HG03103 (cell line): Measurements from ENCODE around the gene TM4SF1.
"Not testable (repeated sequence)": the region's sequence is repeated elsewhere in the genome, so short reads cannot be mapped to it uniquely, and the experiment has no call there.

Experiments
- ATAC-seq: cut with Tn5 transposase; IDR thresholded peaks from one replicate; pipeline ENCODE4 v1.9.1; 2021; ENCODE audit warnings: low read depth; ENCODE audit not compliant: unreplicated experiment

The TM4SF1 gene

DNA sequence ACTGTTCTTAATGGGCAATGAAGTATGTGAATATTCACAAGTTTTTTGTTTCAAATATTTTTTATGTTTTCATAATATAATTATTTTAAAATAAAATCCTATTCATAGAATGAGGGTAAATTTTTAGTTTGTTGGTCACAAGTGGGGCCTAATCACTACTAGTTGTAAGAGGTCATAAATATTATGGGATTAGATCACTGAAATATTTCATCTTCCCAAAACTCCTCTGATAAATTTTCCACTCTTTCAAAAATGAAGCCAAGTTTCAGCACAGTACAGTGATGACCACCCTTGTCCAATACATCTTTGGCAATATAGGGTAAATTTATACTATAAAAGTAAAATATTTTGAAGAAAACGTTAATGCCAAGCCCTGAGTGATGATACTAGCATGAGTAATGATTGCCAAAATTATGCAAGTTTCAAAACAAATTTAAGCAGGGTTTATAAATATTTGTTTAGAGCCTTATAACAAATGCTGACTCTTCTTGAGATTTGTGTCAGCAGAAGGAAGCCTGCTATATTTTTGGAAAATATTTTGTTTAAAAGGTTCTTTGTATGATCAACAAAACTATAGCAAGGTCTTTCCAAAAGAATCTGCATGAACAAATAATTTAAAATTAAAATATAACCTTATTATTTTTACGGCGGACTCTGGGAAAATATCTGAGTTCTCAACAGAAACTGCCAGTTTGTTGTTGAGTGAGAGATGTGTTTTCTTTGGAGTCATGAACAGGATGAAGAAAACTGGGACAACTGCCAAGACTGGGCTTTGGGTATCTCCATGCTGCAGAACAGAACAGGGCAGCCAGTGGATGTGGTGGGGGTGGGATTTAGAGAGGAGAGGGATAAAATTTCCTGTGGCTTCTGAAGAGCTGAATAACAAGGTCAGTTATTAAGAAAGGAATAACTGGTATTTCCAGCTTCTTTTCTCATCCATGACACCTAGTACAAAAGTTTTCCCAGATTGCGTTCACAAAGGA, 17.9 kb upstream of the TM4SF1 start:
- no peak for ATAC-seq

- ATAC-seq = no peak
Observed at GRCh38 chr3:149393345-149394160, 16.1 kb upstream of the TM4SF1 start.

DNA sequence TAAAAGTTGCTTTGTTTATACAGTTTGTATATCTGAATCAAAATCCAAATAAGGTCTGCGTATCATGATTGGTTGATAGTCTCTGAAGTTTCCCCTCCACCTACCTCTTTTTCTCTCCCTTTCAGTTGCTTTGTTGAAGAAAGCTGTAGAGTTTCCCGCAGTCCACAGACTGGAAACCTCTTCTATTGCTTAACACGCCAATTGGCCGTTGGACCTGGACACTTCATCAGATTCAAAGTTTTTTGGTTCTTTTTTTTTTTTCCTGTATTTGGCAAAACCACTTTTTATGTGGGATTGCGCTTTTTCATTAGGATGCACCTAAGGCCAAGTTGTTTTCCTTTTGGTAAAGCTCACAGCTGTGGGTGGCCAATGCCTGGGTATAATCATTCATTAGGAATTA, 14.5 kb upstream of the TM4SF1 start:
- ATAC-seq = no peak

DNA sequence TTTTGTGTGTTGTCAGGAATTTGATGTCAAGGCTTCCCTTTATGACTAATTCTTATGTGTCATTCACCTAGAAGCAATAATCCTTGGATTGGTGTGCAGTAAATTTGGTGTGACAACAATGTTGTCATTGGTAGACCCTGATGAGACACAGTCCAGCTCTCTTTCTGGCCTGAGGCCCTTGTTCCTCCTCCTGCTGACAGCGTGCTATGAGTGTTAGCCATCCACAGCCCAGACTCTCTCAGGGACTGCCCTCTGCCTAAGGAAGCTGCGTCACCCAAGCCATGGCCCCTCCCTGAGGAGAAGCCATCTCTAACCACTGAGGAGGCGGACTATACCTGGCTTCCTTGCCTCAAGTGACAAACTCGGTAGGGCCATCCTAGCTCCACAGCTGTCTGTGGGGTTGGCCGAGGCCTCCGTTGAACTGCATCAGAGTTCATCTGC, 13.3 kb upstream of the TM4SF1 start:
- no peak for ATAC-seq

DNA sequence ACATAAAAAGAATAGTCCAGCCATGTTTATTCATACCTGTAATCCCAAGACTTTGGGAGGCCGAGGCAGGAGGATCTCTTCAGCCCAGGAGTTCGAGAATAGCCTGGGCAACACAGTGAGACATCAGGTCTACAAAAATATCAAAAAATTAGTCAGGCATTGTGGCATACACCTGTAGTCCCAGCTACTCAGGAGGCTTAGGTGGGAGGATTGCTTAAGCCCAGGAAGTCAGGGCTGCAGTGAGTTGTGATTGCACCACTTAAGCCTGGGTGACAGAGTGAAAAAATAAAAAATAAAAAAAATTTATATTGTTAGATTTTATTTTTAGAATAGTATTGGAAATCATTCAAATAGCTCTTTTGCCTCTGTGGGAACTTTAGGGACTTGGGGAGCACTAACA, 12.8 kb upstream of the TM4SF1 start:
- no peak for ATAC-seq

GRCh38 chr3:149388531-149389417, 11.3 kb upstream of the TM4SF1 start:
- no peak for ATAC-seq

- no peak for ATAC-seq
Observed at GRCh38 chr3:149388001-149388440, 10.6 kb upstream of the TM4SF1 start.

- ATAC-seq = no peak
Observed at GRCh38 chr3:149386299-149386606, 8.8 kb upstream of the TM4SF1 start.

DNA sequence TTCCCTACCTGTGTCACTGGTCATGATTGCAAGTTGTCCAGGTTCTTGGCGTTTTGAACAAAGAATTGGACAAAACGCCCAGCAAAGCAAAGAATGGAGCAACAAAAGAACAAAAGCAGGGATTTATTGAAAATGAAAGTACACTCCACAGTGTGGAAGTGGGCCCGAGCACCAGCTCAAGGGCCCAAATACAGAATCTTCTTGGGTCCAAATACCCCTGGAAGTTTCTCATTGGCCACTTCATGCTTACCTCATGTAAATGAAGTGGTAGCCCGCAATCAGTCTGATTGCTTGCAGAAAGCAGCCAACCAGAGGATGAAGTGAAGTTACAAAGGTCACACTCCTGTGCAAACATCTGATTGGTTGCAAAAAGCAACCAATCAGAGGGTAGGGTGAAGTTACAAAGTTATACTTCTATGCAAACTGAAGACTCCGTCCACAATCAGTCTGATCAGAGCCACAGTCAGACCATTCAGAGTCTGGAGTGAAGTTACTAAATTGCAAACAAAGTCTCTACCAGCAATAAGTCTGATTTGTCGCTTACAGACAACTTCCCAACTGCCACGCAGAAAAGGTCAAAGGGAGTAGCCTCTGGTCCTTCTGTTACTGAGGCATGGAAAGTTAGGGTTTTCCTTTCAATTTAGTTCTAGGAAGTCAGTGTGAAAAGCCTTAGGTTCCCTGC, 8.3 kb upstream of the TM4SF1 start:
- ATAC-seq = no peak

DNA sequence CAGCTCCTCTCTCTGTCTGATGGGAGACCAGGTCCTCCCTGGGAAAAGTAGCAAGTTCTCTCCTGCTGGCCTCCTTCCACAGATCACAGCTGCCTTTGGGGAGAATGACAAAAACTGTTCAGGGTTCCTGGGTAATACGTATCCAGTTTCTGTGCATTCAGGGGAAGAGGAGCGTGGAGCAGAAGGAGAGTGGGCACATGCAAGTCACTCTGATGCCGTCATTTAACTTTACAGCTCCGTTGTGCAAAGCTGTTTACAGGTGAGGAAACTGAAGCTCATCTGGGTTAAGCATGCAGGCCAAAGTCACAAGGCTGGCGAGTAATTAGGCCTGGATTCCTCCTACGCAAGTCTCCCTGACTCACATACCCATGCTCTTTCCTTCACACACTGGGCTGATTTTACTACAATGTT, 7.5 kb upstream of the TM4SF1 start:
- ATAC-seq = no peak

GRCh38 chr3:149384167-149384566, 6.7 kb upstream of the TM4SF1 start:
- ATAC-seq = no peak

DNA sequence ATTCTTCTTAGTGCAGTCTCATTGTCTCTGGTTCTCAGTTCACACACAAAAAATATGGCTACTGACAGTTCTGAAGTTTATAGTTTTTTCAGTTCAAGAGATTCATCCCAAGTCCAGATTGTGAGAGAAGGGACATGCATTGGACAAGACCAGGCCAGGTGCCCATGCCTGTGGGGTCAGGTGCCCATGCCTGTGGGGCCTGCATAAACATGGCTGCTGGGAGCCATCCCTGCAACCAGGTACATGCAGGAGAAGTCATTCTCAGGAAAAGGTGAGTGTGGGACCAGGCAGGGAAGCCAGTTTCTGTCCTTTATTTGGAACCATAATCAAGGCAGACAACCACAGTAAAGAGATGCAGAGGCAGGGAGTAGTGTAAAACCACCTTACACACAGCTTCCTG, 6.3 kb upstream of the TM4SF1 start:
- ATAC-seq = no peak

- no peak for ATAC-seq
Observed at GRCh38 chr3:149382518-149382917, 5.1 kb upstream of the TM4SF1 start.

GRCh38 chr3:149382101-149382467, 4.6 kb upstream of the TM4SF1 start:
- no peak for ATAC-seq

DNA sequence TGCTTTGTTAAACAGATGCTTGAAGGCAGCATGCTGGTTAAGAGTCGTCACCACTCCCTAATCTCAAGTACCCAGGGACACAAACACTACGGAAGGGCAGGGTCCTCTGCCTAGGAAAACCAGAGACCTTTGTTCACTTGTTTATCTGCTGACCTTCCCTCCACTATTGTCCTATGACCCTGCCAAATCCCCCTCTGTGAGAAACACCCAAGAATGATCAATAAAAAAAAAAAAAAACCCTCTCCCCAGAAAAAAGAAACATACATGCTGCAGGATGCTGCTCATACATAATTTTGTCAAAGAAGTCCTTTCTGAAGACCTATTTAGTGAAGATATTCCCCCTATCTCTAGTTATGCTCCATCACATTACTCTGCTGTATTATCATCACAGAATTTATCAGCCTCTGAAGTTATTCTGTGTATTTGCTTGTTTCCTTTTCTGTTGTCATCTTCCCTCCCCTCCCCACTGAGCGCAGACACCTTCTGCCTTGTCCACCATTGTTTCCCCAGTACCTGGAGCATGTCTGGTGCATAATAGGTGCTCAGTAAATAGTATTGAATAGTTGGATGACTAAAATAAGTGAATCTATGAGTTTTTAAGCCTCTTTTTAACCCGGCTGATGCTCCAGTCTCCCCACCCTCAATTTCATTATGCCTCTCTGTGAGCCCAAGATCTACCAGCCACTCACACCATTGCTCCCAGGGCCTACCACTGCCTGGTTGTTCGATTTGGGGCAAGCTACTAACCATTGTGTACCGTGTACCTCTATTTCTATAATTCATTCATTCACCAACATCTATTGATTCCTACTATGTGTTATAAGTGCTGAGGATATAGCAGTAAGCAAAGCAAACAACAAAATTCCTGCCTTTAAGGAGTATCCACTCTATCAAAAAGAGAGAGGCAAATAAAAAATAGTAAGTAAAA, 4.0 kb upstream of the TM4SF1 start:
- no peak for ATAC-seq

GRCh38 chr3:149380220-149380619, 2.8 kb upstream of the TM4SF1 start:
- ATAC-seq = not testable (repeated sequence)

DNA sequence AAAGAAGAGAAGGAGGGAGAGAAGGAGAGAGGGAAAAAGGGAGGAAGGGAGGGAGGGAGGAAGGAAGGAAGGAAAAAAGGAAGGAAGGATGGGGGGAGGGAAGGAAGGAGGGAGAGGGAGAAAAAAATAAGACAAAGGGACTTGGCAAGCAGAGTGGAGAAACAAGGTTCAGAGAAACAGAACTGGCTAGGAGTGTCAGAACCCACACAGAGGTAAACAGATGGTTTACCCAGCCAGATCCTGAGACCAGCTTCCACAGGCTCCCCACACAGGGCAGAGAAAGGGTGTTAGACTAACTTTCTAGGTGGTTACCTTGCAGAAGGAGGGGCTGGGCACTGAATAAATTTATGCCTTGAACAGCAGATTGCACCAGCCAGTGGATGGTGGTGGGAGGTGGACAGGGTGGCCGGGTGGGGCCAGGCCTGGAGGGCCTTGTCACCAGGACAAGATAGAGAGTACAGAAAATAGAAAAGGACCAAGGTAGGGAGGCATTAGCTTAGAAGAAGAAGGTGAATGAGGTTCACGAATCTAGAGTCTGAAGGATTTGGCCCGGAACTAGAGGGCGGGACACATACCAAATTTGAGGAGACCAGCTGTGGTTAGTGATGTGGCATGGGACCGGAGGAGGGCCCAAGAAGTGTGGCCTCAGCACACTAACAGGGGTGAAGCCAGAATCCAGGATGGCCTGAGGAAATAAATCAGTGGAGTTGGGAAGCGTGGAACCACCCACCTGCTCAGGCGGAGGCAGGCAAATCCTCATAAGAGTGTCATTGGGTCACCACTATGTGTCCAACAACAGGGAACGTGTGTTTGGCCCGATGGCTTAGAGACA, 1.2 kb upstream of the TM4SF1 start:
- no peak for ATAC-seq

- ATAC-seq = no peak
Observed at GRCh38 chr3:149376718-149377407, 586 bp downstream of the TM4SF1 start.
